GM18517 (cell line): Measurements from ENCODE around the gene CCDC127.

Experiments used
- ATAC-seq: cut with Tn5 transposase; IDR thresholded peaks from one replicate; pipeline ENCODE4 v1.9.1; 2021; ENCODE audit warnings: mild to moderate bottlenecking, moderate library complexity; ENCODE audit not compliant: unreplicated experiment

Gene CCDC127

DNA sequence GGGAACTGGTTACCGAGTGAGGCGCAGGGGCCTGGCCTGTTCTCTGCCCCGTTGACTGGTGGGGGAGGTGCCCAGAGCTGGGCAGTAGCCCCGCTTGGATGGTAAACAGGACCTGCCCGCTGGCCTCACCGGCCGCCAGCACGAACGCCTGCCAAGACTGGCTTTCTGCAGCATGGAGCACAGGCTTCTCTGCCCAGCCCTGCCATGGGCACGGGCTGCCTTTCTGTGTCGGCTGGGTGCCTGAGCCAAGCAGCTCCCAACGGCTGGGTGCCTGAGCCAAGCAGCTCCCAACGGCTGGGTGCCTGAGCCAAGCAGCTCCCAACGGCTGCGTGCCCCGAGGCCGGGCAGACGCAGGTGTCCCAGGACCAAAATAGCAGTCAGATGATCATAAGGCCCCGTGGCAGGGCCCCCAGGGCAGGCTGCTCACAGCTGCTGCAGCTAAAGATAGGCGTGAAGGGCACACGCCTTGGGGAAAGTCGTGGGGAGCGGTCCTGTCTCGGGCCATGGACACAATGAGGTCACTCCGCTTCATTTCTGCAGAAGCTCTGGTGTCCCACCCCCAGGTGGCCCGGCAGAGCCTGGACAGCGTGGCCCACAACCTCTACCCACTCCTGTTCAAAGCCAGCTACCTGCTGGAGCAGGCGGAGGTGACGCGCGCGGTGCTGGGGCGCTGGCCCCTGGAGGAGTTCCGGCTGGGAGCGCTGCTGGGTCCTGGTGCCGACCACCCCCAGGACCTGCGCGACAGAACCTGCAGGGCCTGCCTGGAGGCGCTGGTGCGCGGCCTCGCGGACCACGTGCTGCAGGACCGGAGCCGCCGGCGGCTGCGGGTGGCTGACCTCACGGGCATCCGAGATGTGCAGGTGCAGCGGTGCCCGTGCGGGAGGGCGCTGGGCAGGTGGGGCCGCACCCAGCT lies 26.7 kb downstream of the CCDC127 start, which contains the start of gene LRRC14B:
LRRC14B (plus strand) TSS at position 460 of the 913 bp plus-strand sequence; CDS start at position 504, 44 bp downstream.
- peak; percentile 52 for ATAC-seq

DNA sequence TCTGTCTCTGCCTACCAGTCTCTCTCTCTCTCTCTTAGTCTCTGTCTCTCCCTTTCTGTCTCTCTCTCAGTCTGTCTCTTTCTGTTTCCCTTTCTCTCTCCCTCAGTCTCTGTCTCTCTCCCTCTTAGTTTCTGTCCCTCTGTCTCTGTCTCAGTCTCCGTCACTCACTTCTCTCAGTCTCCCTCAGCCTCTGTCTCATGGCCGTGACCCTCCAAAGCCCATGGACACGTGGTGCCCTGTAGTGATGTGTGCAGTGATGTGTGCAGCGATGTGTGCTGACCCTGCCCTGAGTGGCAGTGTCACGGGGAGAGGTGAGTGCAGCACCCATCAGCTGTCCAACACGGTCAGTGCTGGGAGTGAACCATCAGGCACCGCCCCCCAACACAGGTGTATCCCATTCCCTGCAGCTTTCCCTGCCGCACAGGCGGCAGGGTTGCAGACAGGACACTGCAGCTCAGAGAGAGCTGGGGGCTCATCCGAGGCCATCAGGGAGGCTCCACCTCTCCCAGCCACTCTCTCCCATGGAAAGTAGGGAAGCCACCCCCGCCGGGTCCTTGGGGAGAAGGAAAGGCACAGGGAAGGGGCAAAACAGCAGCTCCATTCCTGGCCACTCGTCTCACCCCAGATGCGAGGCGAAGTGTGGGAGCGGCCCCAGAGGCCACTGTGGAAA lies 27.5 kb downstream of the CCDC127 start:
- ATAC-seq: peak; percentile 55

DNA sequence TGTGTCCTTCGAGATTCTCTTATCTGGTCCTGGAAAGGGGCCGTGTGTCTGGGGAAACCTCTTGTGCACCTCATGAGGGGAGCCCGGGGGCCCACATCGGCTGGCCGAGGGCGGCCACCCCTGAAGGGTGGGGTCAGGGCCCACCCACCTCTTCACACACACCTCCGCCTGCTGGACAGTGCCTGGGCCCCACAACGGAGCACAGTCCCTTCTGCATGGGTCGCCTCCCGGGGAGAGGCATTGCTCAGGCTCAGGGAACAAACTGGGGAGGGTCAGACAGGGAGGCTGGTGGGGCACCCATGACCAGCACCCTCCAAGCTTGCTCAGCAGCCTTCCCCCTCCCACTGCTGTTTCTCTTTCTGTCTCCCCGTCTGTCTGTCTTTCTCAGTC lies 28.0 kb downstream of the CCDC127 start:
- ATAC-seq: no peak

DNA sequence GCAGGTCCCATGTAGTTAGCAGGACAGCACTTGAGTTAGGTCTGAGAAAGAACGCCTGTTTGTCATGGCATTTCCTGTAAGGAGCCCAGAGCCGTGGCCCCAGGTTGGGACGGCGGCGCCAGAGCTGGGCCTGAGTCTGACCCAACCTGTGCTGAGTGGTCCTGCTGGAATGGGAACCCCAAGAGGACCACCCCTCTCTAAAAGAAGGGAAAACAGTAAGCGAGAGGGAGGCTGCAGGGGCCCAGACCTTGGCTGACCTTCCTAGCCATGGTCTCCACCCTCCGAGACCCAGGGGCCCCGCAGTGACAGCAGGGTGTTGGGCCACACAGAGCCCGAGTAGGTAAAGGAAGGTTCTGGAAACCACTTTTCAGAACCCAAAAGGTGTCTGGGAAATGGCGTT lies 28.5 kb downstream of the CCDC127 start:
- ATAC-seq: no peak

DNA sequence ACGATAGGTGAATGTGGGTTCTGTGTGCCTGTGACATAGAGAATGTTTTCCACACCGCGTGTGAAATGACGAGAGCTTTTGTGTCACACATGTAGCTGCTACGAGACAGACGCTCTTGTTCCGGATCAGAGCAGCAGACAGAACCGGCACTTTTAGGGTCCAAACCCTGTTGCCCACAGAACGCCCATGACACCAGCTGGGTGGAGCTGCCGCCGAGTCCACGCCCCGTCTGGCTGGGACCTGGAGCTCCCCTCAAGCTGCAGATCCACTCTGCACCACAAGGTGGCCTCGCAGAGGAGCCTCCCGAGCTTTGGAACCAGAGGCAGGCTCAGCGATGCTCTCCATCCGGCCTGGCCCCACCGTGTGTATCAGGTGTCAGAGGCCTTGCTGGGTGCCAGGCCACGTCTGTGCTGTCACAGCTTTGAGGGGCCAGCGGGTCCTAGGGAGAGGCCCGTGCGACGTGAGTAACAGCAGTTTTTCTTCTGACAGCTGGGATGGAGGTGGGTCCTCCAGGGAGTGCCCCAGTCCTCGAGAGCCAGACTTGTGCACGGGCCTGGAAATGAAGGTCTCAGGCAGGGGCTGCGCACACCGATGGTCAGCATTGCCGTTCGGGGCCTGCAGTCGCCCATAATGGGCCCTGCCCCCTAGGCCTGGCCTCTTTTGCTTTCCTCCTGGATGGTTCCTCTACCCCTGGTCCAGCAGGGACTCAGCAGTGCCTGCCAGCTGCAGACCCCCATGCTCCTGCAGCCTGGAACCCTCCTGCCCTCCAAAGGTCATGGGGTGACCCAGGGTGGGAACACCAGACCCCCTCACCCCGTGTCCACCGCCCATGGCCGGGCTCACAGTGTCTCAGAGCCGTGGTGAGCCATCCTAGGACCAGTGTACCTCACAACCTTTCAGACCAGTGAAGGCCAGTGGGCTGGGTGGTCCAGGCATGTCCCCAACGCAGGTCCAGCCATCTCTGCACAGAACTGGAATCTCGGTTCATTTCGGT lies 29.2 kb downstream of the CCDC127 start:
- ATAC-seq: peak; percentile 76

DNA sequence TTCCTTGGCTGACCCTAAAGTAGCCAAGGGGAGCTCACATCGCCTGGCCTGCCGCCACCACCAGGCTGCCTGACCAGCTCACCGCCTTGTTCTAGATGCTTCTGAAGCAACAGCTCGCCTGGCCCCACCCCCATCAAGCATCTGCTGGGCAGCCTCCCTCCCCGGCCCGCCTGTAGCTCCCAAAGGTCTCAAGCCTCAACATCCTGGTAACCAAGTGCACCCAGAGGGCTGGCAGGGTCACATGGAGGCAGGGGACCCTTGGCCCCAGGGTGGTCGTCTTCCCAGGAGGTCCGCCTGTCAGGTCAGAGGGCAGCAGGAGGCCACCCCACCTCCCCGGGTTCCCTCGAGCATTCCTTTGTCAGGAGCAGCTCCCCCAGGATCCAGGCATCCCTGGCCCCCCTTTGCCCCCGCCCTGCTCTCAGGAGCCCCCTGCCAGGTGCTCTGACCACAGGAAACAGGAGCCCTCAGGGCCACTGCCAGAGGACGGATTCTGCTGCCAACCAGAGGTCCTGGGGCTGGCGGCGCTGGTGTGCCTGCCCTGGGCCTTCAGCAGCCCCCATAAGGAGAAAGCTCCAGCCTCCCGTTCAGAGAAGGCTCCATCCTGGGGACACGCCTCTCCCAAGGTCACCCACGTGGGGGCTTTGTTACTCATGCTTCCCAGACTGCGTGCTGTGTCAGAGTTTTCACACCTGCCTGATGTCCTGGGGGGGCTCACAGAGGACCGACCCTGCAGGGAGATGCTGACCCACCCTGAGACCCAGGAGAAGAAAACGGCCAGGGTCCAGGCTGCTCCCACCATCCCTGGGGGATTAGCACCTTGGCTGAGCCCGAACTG lies 30.1 kb downstream of the CCDC127 start:
- no peak for ATAC-seq

DNA sequence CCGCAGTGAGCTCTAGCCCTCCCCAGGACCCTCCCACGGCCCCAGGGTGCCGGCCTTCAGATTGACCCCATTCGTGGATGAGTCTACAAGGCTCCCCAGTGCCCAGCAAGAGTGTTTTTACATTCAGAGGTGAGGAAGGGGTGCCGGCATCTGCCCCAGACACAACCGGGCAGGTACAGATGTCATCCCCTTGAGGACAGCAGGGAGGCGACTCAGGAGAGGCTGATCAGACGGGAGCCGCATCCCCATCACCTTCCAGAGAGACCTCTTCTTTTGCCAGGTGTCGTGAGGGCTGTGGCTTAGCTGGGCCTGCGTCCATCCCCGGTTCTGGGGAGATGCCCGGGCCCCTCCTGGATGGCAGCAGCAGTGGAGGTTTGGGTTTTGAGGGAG lies 30.9 kb downstream of the CCDC127 start:
- ATAC-seq: no peak

DNA sequence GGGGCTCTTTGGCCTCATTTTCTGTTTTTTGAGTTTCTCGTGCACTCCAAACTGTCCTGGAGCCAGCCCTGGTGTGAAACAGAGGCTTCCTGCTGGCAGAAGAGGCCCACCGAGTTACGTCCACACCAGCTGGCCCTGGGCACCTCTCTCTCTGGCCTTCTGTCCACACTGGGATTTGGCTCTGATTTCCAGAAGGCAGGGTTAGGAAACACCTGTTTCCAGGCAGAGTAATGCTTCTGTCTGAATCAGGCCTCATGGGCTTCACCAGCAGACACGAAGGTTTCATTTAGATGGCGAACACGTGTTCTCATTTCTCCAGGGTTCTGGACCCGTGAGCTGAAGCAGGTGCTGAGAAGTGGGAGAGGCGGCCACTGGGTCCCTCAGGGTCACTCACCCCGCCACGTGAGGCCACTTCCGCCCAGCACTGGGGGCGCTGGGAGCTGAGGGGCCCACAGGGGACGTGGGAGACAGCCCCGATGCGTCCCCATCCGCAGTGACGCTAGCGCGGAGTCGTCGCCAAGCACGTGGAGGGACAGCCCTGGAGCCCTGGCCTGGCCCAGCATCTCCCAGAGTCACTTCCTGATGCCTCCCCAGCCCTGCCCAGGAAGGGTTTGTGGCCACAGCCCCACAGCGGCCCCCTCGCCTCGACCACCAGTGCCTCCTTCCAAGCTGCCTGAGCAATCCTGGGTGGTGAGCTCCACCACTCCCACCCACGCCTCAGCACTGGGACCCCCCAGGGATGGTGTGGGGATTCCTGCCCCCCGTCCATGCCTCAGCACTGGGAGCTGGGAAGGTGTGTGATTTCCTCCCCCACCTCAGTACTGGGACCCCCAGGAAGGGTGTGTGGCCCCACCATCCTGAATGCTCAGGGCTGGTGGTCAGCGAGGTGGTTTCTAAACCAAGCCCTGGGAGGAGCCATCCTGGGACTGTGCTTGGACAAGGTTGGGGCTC lies 31.6 kb downstream of the CCDC127 start:
- ATAC-seq: no peak

DNA sequence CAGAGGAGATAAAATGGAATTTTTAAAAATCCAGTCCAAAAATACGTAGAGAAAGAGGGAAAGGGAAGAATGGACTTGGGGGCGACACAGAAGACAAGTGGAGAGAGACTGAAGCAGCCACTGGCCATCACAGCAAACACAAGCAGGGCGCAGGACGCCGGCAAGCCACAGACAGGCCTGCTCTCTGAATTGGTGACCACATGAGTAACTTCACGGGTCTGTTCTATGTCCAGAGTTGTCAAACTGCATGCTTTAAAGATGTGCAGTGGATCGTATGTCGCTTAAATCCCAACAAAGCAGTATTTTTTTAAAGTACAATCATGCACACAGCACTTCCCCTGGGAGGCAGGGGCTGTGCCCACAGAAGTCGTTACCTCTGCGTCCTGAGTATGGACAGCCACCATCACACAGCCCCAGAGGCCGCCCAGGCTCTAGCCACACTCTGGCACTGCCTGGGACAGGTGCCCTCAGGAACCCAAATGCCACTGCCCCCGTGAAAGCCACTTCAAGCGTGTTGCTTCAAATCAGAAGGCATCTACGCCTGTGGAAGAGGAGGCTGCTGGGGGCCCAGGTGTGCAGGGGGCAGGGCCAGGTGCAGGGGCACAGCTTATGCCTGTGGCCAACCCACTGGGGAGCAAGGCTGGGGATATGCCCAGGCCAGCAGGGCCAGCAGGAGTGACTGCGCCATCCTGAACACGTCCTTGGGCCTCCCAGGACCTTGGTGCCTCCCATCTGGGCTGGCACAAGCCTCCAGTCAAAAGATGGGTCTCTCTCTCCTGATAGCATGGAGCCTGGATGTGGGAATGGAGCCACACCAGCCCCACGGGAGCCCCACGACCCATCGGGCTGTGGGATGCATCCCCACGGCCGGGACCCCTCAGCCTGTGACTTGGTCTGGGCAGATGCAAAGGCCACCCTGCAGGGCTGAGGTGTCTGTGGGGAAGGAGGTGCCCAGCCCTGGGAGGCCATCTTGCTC lies 32.6 kb downstream of the CCDC127 start:
- no peak for ATAC-seq

DNA sequence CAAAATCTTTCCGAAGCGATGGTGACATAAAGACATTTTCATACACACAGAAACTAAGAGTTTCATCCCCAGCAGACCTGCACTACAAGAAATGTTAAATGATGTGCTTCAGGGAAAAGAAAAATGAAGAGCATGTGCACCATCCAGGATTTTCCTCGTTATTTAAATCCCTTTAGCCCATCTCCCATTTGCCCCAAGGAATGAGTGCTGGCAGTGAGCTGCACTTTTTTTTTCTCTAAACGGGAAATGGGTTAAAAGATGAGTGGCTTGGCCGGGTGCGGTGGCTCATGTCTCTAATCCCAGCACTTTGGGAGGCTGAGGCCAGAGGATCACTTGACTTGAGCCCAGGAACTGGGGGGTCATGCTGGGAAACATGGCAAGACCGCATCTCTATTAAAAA lies 33.5 kb downstream of the CCDC127 start:
- ATAC-seq: no peak

DNA sequence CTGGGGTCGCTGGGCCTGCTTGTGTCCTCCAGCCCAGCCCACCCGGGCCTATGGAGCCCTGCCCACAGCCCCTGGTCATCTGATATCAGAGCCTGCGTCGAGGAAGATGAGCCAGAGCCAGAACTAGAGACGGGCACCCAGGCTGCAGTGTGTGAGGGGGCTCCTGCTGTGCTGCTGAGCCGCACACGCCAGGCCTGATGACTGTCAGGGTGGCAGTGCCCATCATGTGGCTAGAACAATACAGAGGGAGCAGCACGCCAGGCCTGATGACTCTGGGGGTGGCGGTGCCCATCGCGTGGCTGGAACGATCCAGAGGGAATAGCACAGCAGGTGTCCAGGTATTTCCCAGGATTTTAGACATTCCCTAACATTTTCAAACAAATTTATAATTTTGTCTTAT lies 35.8 kb downstream of the CCDC127 start:
- ATAC-seq: no peak

DNA sequence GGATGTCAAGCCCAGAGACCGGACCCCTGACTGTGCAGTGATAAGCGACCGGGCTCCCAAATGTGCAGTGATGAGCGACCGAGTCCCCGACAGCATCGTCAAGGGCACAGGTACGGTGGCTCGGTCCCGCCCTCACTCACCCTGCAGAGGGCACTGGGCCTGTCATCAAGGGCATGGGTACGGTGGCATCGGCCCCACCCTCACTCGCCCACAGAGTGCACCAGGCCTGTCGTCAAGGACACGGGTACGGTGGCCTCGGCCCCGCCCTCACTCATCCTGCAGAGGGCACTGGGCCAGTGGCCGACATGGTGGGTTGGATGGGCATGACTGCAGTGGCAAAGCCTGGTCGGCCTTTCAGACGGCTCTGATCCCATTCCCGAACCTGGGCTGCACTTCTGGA lies 36.4 kb downstream of the CCDC127 start:
- no peak for ATAC-seq

DNA sequence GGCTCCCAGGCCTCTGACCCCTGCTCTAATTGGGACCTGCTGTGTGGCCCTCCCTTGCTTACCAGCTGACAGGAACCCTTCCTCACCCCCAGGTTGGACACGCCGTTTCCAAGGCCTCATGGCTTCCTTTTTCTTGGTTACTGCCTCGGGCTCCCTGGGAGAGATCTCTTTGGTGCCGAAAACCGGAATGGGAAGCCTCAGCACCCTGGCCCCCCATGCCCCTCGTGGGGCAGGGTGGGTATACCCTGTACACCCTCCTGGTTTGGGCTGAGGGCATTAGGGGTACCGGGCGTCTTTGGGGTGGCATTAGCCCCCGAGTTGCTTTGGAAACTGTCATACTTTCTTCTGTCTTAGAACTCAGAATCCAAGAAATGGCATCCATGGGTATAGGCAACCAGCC lies 36.8 kb downstream of the CCDC127 start:
- no peak for ATAC-seq

DNA sequence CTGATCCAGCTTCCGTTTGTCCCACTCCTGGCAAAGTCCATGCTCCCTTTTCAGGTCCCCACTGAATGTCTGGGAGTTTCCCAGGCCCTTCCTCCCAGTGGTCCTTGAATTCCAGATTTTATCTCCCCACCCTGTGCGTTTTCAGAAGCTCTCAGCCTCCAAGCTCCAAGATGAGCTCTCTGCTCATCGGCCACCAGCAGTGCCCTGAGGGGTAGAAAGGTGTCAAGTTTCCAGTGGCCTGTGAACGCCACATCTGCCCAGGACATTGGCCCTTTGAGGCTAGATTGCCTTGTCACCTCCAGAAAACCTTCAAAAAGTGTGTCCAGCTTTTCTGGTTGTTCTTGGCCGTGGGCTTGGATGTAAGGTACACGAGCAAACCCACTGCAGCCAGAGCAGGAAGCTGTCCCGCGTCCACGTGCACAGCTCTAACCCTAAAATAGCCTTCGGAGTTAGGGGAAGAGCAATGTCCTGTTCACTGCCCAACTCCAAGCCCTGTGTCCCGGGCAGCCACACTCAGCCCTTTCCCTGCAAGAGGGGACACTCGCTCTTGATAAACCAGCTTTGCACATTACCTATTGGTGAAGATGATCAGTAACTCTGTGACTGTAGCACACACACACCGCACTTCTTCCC lies 37.6 kb downstream of the CCDC127 start:
- no peak for ATAC-seq

DNA sequence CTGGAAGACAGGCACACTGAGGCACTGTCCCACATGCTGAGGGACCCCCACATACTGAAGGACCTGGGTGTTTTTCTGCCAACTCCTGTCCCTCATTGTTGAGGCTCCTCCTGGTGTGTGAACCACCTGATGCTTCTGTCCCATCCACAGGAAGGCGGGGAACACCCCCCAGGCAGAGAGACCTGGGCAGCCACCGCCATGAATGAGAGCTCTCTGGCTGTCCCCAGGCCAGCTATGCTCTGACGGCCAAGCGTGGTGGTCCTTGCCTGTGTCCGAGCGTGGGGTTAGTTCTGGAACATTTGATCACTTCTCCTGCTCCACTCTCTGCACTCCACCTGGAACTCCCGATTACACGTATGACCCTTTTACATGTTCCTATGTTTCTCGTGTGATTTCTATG lies 38.6 kb downstream of the CCDC127 start:
- ATAC-seq: no peak

DNA sequence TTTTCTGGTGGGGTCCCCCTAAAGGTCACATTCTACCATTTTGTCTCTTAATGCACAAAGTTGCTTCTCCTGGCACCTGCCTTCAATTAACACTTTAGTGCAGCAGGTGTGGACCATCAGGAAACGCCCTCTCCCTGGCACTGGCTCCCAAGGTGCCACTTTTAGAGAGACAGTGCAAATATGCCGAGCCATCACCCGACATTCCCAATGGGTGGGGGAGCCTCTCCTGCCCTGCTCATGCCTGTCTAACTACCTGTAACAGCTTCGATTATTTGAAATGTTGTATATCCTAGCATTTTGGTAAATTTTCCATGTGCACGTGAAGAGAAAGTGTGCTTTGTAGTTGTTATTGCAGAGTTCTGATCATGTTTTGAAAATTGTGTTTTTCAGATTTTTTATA lies 39.8 kb downstream of the CCDC127 start:
- no peak for ATAC-seq

DNA sequence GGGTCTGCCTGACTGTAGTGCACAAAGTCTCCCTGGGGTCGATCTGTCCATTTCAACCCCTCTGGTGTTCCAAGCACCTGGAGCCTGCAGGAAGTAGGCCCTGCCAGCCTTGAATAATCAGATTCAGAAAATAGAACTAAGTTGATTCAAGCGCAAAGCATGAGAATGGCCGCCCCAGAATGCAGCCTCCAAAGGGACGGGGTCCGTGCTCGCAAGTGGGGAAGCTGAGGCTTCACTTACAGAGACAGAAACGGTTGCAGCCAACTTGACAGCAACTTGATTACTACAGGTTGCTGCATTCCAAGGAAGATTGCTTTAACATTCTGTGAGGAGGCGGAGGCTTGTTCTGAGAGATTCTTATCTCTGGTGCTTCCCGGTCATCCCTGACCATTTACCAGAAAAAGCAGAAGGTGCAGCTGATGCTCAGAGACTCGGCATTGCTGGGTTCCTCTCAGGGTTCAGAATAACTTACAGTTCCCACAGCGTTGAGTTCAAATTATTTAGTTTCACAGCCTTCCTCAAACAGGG lies 41.6 kb downstream of the CCDC127 start:
- no peak for ATAC-seq
